ENCODE results near the gene CLK1. TPM values are rescaled to one million over a fixed set of nuclear protein-coding genes. Genes with fewer than 3 reads are reported as not detected.

Gene CLK1
- total RNA-seq, 1 donor from 2014 or later: 184 TPM

GRCh38 chr2:200862532-200863000, 1.9 kb downstream of the CLK1 start:
- H3K27me3 ChIP-seq: no peaks in the 10 kb centered on the region
- peak overlapping the region; percentile 60 to 100 for H3K4me3 ChIP-seq
- no peak for DNase-seq (ENCODE audit: extremely low spot score in 2 of 2)
- peaks cover 0 to 28% of the 10 kb centered on the region in 2 donors for H3K36me3 ChIP-seq
- TF ChIP-seq CTCF (IDR thresholded peaks at IDR 0.05) (no peak), POLR2AphosphoS5 (IDR thresholded peaks at IDR 0.05; ENCODE audit: insufficient read depth in 1 of 2, low read depth in 1 of 2) (peak in 1 of 2 donors; percentile 77), POLR2A (IDR thresholded peaks at IDR 0.05) (peak in 1 of 2 donors; percentile 19)
- intact Hi-C loops (cut with DNase I): loop anchor here (5.0 kb wide), 1 partner anchor 50 kb away; the partner anchor contains the start of gene BZW1
- no peaks in the 10 kb centered on the region for H3K9me3 ChIP-seq
- H3K27ac ChIP-seq: peak overlapping the region; percentile 100
- H3K4me1 ChIP-seq: peaks cover 70% of the 10 kb centered on the region

DNA sequence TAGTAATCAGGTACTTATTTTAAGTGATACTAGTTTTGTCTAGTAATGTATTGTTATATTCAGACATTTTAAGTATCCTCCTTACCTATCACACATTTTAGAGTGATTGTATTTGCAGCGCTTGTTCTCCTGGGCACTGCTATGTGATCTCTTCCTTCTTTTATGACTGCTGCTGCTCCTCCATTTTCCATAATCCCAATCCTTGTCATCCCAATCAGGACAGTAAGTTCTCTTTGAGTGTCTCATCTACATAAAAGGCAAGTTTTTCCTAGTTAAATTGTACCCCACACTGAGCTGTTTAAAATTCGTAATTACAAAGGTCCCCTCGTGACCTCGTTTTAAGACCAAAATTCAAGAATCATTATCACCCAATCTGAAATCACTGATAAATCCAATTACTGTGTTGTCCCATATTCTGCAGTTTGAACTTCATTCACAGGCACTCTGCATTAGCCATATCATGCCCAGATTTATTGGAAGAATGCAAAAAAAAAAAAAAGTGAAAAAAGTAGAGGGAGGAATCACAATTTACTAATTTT, 2.8 kb downstream of the CLK1 start:
- peak overlapping the region; percentile 100 for H3K27ac ChIP-seq
- H3K4me1 ChIP-seq: peaks cover 70% of the 10 kb centered on the region
- intact Hi-C loops (cut with DNase I): loop anchor here (5.0 kb wide), 1 partner anchor 49 kb away; the partner anchor contains the start of gene BZW1
- H3K27me3 ChIP-seq: no peaks in the 10 kb centered on the region
- no peak for DNase-seq (ENCODE audit: extremely low spot score in 2 of 2)
- peaks cover 0 to 37% of the 10 kb centered on the region in 2 donors for H3K36me3 ChIP-seq
- peak overlapping the region; percentile 60 to 100 for H3K4me3 ChIP-seq
- H3K9me3 ChIP-seq: no peaks in the 10 kb centered on the region
- TF ChIP-seq CTCF (IDR thresholded peaks at IDR 0.05) (no peak), POLR2A (IDR thresholded peaks at IDR 0.05) (no peak), POLR2AphosphoS5 (IDR thresholded peaks at IDR 0.05; ENCODE audit: insufficient read depth in 1 of 2, low read depth in 1 of 2) (no peak)

DNA sequence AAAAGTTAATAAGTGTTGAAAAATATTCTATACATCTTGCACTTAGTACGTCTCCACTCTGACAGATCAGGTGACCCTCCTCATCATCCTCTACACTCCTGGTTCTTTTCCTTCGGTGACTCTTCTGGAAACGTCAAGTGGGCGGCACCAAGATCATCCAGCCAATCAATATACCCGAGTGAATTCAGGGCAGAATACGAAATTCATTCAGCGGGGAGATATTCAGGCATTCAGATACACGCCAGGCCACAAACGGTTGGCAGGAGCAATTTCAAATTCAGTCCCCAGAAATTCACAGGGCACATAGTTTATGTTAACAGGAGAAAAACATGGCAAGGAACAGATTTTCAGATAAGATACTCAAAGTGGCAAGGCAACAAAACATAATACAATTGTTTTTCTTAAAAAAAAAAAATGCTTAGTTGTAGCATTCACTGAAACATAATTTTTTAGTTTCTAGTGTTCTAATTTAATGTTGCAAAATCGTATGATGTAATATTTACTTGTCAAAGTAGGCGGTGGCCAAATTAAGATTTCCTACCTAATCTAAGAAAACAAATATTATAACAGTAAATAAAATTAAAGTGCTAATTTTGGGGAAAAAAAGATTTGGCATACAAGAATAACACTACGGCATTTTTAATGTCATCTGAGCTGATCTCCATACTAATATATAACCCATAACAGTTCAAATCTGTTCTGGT, 4.2 kb downstream of the CLK1 start:
- Histone ChIP-seq H3K36me3 (peaks cover 0 to 51% of the 10 kb centered on the region in 2 donors), H3K27ac (peak overlapping the region; percentile 100), H3K4me3 (peak overlapping the region; percentile 60 to 100), H3K4me1 (peaks cover 59% of the 10 kb centered on the region), H3K27me3 (no peaks in the 10 kb centered on the region), H3K9me3 (no peaks in the 10 kb centered on the region)
- intact Hi-C loops (cut with DNase I): loop anchor here (5.0 kb wide), 1 partner anchor 48 kb away; the partner anchor contains the start of gene BZW1
- TF ChIP-seq POLR2AphosphoS5 (IDR thresholded peaks at IDR 0.05; ENCODE audit: insufficient read depth in 1 of 2, low read depth in 1 of 2): peak in 1 of 2 donors; percentile 22
- no peak for TF ChIP-seq CTCF (IDR thresholded peaks at IDR 0.05)
- no peak for TF ChIP-seq POLR2A (IDR thresholded peaks at IDR 0.05)
- no peak for DNase-seq (ENCODE audit: extremely low spot score in 2 of 2)

GRCh38 chr2:200856806-200857205, 7.7 kb downstream of the CLK1 start:
- Histone ChIP-seq H3K4me1 (peaks cover 49% of the 10 kb centered on the region), H3K9me3 (no peaks in the 10 kb centered on the region), H3K27me3 (no peaks in the 10 kb centered on the region), H3K27ac (no peak overlapping the region), H3K36me3 (peaks cover 3 to 85% of the 10 kb centered on the region in 2 donors), H3K4me3 (no peak overlapping the region)
- TF ChIP-seq POLR2AphosphoS5 (IDR thresholded peaks at IDR 0.05; ENCODE audit: insufficient read depth in 1 of 2, low read depth in 1 of 2): no peak
- no peak for TF ChIP-seq CTCF (IDR thresholded peaks at IDR 0.05)
- no peak for TF ChIP-seq POLR2A (IDR thresholded peaks at IDR 0.05)
- intact Hi-C loops (cut with DNase I): no loop called here
- no peak for DNase-seq (ENCODE audit: extremely low spot score in 2 of 2)
